OCI-M2 (cell line): ENCODE results near the gene CLMN.
"Not testable (repeated sequence)": the region's sequence is repeated elsewhere in the genome, so short reads cannot be mapped to it uniquely, and the experiment has no call there.

ENCODE experiments used
- DNase-seq: peaks from one replicate; lab custom pipeline; 2025; ENCODE audit not compliant: unreplicated experiment; lab: John Stamatoyannopoulos, UW

CLMN gene

DNA sequence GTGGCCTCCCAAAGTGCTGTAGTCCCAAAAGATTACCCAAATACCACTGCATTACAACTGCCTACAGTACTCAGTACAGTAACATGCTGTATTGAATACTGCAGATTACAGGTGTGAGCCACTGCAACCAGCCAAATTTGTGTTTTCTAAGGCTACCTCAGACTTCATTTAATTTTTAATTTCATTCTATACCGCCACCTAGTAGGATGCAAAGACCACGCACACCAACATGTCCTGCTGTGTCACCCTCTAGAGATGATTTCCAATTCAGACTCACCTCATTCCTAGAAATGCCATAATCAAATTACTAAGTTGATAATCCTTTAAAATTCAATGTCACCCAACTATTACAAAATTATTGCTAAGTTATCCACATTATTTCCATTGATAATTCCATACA, 177.5 kb downstream of the CLMN start:
- DNase-seq, result no peak

- no peak for DNase-seq
These were observed 178.0 kb downstream of the CLMN start for GRCh38 chr14:95141684-95142083.

- DNase-seq, result no peak
These were observed 179.4 kb downstream of the CLMN start for GRCh38 chr14:95140060-95140858.

DNA sequence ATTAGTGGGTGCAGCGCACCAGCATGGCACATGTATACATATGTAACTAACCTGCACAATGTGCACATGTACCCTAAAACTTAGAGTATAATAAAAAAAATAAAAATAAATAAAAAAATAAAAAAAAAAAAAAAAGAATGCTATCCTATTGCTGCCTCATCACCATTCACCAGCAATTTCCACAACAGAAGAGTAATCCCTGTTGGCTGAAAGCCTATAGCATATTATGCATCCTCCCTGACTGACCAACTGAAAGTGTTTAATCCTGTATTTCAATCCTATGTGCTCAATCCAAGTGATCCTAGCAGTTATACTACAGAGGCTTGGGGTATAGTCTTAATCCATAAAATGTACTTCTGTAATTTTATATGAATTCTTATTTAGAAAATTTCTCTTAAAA, 180.8 kb downstream of the CLMN start:
- DNase-seq, result no peak

GRCh38 chr14:95138455-95138854, 181.3 kb downstream of the CLMN start:
- not testable (repeated sequence) for DNase-seq

- no peak for DNase-seq
These were observed 181.9 kb downstream of the CLMN start for GRCh38 chr14:95137804-95138167.

DNA sequence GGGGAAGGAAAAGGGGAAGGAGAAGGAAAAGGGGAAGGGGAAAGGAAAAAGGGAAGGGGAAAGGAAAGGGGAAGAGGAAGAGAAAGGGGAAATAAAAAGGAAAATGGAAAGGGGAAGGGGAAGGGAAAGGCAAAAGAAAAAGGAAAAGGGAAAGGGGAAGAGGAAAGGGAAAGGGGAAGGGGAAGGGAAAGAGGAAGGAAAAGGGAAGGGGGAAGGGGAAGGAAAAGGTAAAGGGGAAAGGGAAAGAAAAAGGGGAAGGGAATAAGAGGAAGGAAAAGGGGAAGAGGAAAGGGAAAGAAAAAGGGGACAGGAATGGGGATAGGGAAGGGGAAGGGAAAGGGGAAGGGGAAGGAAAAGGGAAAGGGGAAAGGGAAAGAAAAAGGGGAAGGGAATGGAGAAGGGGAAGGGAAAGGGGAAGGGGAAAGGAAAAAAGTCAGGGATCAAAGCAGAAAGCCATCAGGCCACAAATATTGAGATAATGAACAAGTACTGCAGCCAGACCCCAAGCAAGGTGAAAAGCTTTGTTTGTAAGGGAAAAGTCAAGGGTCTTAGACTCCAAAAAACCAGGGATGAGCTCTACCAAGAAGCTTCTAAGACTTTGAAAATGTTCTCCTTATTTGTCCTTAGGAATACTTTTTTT, 182.4 kb downstream of the CLMN start:
- DNase-seq, result no peak

- DNase-seq, result no peak
These were observed 183.1 kb downstream of the CLMN start for GRCh38 chr14:95136631-95137030.

DNA sequence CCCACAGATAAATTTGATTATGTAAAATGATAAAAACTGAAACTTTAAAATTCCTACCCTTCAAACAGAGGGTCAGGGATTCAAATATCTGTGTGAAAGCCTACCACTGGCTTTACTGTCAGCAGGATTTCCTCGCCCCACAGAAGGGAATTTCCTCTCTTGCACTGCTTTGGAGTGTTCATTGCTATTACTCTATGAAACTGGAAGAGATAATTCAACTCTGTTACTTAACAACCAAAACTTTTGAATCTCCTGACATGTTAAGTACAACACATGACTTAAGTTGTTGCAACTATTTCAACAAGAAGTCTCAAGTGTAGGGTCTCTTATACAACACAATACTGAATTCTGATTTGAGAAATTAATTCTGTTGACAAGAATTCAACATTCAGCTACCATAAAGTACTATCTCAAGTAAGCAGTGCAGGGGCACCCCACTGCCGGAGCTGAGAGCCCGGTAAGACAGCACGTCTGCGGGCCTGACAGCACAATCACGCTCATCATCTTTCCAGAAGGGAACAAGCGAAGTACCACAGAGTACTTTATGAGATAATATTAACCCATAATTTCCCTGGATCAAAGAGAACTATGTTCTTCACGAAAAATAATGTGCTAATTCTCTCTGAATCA, 185.3 kb downstream of the CLMN start:
- no peak for DNase-seq

DNA sequence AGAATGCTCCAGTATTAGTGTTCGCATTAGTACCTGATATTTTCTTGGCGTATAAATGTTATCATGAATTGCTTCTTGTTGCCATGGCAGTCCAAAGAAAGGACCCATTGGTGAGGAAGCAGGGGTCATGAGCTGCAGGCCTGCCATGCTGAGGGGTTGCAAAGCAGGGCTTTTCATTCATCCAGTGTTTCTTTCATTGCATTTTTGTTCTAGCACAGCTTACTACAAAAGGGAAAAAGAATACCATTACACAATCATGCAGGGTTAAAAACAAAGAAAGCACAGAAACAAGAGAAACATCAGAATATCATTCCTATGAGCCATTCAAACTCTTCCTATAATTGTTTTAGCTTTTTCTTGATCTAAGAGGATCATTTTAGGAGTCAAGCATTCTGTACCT, 186.4 kb downstream of the CLMN start:
- DNase-seq, result no peak

DNA sequence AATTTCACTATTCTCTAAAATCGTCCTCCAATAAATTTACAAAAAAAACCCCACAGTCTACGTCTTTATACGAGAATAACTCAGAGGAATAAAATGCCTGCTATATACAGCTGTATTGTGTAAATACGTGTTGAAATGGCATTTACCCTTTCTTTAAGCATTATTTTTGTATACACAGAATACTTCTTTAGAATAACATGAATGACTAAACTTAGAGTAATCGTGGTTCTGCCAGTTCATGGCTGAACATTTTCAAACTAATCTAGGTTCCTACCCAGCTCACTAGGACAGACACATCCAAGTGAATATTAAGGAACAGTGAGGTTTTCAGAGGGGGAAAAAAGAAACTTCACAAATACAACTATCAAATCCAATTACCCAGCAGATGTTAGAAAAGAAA, 186.9 kb downstream of the CLMN start:
- DNase-seq, result no peak
